HG03175 (cell line): ENCODE results near the gene SIL1.
A peak's percentile ranks its signal among the peaks of the same experiment; 100 is the strongest.
"Not testable (repeated sequence)": the region's sequence is repeated elsewhere in the genome, so short reads cannot be mapped to it uniquely, and the experiment has no call there.

Source experiments
- ATAC-seq: cut with Tn5 transposase; IDR thresholded peaks from one replicate; pipeline ENCODE4 v1.9.1; 2021; ENCODE audit warnings: mild to moderate bottlenecking, moderate library complexity; ENCODE audit not compliant: unreplicated experiment

SIL1 gene

GRCh38 chr5:139177809-139178588, 20.2 kb downstream of the SIL1 start:
- ATAC-seq: peak; percentile 62

- not testable (repeated sequence) for ATAC-seq
Observed at GRCh38 chr5:139177281-139177680, 20.9 kb downstream of the SIL1 start.

- not testable (repeated sequence) for ATAC-seq
Observed at GRCh38 chr5:139174382-139174781, 23.8 kb downstream of the SIL1 start.

- ATAC-seq: no peak
Observed at GRCh38 chr5:139171779-139172404, 26.3 kb downstream of the SIL1 start.

- ATAC-seq: no peak
Observed at GRCh38 chr5:139167952-139168720, 30.0 kb downstream of the SIL1 start.

GRCh38 chr5:139167533-139167932, 30.6 kb downstream of the SIL1 start:
- no peak for ATAC-seq

- ATAC-seq: no peak
Observed at GRCh38 chr5:139167063-139167462, 31.1 kb downstream of the SIL1 start.

- ATAC-seq: not testable (repeated sequence)
Observed at GRCh38 chr5:139164897-139165296, 33.3 kb downstream of the SIL1 start.

GRCh38 chr5:139164020-139164419, 34.1 kb downstream of the SIL1 start:
- ATAC-seq: no peak

GRCh38 chr5:139162448-139162847, 35.7 kb downstream of the SIL1 start:
- no peak for ATAC-seq

GRCh38 chr5:139158791-139159190, 39.4 kb downstream of the SIL1 start:
- no peak for ATAC-seq

- no peak for ATAC-seq
Observed at GRCh38 chr5:139157556-139157955, 40.6 kb downstream of the SIL1 start.

- no peak for ATAC-seq
Observed at GRCh38 chr5:139156814-139157213, 41.4 kb downstream of the SIL1 start.

- ATAC-seq: no peak
Observed at GRCh38 chr5:139155333-139155732, 42.8 kb downstream of the SIL1 start.

GRCh38 chr5:139151902-139152301, 46.3 kb downstream of the SIL1 start:
- no peak for ATAC-seq

GRCh38 chr5:139150367-139150999, 47.7 kb downstream of the SIL1 start:
- ATAC-seq: no peak

- ATAC-seq: no peak
Observed at GRCh38 chr5:139149477-139150199, 48.5 kb downstream of the SIL1 start.

- ATAC-seq: no peak
Observed at GRCh38 chr5:139148986-139149385, 49.2 kb downstream of the SIL1 start.

- ATAC-seq: no peak
Observed at GRCh38 chr5:139148306-139148705, 49.9 kb downstream of the SIL1 start.

- no peak for ATAC-seq
Observed at GRCh38 chr5:139147483-139148087, 50.6 kb downstream of the SIL1 start.
